ENCODE measurements around the gene ARRB1.

Gene ARRB1

DNA sequence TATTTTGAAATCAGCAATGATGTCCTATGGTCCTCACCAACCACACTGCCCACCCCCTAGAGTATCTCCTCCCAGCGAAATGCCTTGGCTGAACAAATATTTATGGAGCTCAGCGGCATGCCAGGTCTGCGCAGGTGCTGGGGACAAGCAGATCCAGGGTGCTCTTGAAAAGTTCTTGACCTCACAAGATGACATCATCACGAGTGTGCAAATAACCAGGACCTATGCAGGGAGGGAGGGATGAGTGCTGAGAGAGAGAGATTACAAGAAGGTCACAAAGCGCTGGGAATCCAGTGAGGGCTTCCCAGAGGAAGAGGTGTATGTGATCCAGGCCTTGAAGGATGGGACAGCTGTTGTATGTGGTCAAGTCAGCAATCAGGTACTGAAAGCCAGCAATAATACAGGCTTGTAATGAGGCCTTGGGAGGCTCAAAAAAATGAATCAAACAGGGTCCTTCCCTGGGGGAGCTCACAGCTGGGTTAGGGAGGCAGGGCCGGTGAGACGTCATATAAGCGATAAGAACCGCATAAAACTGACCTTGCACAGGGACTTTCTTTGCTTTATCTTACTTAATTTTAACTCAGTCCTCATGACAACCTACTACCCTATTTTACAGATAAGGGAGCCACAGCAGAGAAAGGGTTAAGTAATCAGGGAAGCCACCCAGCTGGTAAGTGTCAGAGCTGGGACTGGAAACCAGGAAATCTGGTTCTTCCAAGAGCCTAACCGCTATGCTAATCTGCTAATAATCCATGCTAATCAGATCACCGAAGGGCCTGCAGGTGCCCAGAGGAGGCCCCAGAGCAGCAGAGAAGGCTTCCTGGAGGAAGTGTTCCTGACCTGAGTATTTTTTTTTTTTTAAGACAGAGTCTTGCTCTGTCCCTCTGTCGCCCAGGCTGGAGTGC lies 8.2 kb downstream of the ARRB1 start:
- no peak for DNase-seq (ENCODE audit: low read depth)
- TF ChIP-seq, protein P1, sequence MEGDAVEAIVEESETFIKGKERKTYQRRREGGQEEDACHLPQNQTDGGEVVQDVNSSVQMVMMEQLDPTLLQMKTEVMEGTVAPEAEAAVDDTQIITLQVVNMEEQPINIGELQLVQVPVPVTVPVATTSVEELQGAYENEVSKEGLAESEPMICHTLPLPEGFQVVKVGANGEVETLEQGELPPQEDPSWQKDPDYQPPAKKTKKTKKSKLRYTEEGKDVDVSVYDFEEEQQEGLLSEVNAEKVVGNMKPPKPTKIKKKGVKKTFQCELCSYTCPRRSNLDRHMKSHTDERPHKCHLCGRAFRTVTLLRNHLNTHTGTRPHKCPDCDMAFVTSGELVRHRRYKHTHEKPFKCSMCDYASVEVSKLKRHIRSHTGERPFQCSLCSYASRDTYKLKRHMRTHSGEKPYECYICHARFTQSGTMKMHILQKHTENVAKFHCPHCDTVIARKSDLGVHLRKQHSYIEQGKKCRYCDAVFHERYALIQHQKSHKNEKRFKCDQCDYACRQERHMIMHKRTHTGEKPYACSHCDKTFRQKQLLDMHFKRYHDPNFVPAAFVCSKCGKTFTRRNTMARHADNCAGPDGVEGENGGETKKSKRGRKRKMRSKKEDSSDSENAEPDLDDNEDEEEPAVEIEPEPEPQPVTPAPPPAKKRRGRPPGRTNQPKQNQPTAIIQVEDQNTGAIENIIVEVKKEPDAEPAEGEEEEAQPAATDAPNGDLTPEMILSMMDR (IDR thresholded peaks at IDR 0.05; ENCODE audit: control insufficient read depth, insufficient read depth, low read depth, low read length, missing control alignments) = no peak
- no peak overlapping the region for H3K4me3 ChIP-seq (ENCODE audit: control insufficient read depth, low read depth, low read length)

DNA sequence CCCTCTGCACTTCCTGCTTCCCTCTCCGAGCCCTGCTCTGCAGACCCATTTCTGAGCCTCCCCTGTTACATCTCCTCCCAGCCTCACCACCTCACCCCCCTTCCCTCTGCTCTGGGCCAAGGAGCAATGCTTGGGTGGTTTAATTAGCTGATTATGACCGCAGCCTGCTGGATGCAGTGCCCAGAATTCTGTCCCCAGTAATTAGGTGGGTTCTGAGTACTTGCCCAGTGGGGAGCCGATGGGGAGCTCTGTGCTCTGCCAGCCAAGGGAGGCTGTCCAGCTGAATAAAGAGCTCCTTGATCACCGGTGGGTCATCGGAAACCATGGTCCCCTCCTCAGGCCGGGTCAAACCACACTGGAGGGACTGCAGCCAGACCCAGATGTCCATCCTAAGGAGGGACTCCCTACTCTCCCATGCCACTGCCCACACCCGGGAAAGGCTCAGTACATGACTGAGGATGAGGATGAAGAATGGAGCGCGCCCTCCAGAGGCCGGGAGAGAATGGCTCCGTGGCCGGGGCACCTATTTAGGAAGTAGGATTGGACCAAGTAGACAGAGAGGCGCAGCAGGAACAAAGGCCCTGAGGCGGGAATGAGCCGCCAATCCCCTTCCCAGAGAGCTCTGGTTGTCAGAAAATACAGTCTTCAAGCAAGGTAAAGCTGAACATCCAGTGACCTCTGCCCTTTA lies 9.1 kb downstream of the ARRB1 start:
- DNase-seq (ENCODE audit: low read depth) = no peak
- TF ChIP-seq, protein P1 (IDR thresholded peaks at IDR 0.05; ENCODE audit: control insufficient read depth, insufficient read depth, low read depth, low read length, missing control alignments) = no peak
- no peak overlapping the region for H3K4me3 ChIP-seq (ENCODE audit: control insufficient read depth, low read depth, low read length)

GRCh38 chr11:75341612-75342011 lies 9.8 kb downstream of the ARRB1 start:
- DNase-seq (ENCODE audit: low read depth) = no peak
- TF ChIP-seq, protein P1 (IDR thresholded peaks at IDR 0.05; ENCODE audit: control insufficient read depth, insufficient read depth, low read depth, low read length, missing control alignments) = no peak
- H3K4me3 ChIP-seq (ENCODE audit: control insufficient read depth, low read depth, low read length) = no peak overlapping the region

DNA sequence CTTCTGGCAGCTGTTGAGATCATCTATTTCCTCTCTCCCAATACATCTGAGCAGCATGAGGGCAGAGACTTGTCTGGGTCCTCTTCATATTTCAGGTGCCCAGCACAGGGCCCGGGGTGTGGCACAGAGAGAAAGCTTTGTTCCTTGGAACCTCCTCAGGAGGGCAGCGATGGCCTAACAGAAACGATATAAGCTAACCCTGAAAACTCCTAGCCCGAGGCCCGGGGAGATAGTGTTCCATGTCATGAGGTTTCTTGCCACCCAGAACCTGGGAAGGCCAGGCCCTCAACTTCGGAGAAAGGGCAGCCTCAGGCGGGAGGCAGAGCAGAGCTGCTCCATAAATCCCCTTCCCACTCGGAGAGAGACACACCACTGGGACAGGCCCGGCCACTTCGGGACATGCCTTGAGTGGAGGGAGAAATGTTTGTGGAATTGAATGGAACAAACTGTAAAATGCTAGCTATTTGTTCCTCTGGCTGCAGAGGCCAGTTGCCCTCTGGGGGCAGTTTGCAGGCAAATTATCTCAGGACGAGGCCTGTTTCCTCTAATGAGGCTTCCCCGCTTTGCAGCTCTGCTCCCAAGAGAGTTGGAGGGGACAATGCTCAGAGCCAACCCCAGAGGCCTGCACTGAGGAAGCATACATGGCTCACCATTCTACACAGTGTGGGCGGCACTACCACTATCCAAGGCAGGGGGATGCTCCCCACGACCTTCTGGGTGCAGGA lies 11.6 kb downstream of the ARRB1 start:
- no peak overlapping the region for H3K4me3 ChIP-seq (ENCODE audit: control insufficient read depth, low read depth, low read length)
- TF ChIP-seq, protein P1 (IDR thresholded peaks at IDR 0.05; ENCODE audit: control insufficient read depth, insufficient read depth, low read depth, low read length, missing control alignments) = no peak
- no peak for DNase-seq (ENCODE audit: low read depth)

GRCh38 chr11:75338516-75339208 lies 12.8 kb downstream of the ARRB1 start:
- no peak for DNase-seq (ENCODE audit: low read depth)
- TF ChIP-seq, protein P1 (IDR thresholded peaks at IDR 0.05; ENCODE audit: control insufficient read depth, insufficient read depth, low read depth, low read length, missing control alignments) = no peak
- no peak overlapping the region for H3K4me3 ChIP-seq (ENCODE audit: control insufficient read depth, low read depth, low read length)

DNA sequence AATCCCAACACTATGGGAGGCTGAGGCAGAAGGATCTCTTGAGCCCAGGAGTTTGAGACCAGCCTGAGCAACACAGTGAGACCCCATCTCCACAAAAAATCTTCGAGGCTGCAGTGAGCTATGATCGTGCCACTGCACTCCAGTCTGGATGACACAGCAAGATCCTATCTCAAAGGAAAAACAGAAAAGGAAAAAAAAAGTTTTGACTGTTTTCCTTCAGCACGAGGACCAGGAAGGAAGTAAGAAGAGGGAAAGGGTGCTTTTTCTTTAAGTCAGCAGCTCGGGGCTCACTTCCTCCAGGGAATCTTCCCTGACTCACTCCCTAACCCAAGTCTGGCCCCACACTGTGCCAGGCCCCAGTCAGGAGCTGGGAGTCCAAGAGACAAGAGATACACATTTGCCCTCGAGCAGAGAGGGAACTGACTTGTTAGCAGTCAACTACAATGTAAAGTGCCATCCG lies 14.2 kb downstream of the ARRB1 start:
- no peak for DNase-seq (ENCODE audit: low read depth)
- TF ChIP-seq, protein P1 (IDR thresholded peaks at IDR 0.05; ENCODE audit: control insufficient read depth, insufficient read depth, low read depth, low read length, missing control alignments) = no peak
- H3K4me3 ChIP-seq (ENCODE audit: control insufficient read depth, low read depth, low read length) = no peak overlapping the region
